Neural cell (in vitro differentiated cells): ENCODE data around the gene HDAC3. TPM values are rescaled to one million over a fixed set of nuclear protein-coding genes. Genes with fewer than 3 reads are reported as not detected.

Experiments
- H2AFZ ChIP-seq: fragments of 200-600, 300-800 bp; sonication (generic), shearing (Covaris generic); 2 replicates; pipeline ENCODE4 v1.6.0; 2014; ENCODE audit warnings: low read depth, mild to moderate bottlenecking, antibody characterized with exemption, low read length, moderate library complexity
- H3F3A ChIP-seq: fragments of 200-600 bp; shearing (Covaris generic); 2 replicates; pipeline ENCODE4 v1.6.1; 2016; ENCODE audit warnings: mild to moderate bottlenecking, moderate library complexity, mixed read lengths, antibody characterized with exemption, low read length; ENCODE audit not compliant: insufficient read depth, poor library complexity, severe bottlenecking
- H3K27ac ChIP-seq: fragments of 200-600, 300-800 bp; sonication (generic), shearing (Covaris generic); 2 replicates; pipeline ENCODE4 v1.5.1; 2014; ENCODE audit warnings: mild to moderate bottlenecking, low read length, moderate library complexity
- H3K27me3 ChIP-seq: fragments of 300-800, 200-600 bp; sonication (generic), shearing (Covaris generic); 2 replicates; pipeline ENCODE4 v1.6.0; 2014; ENCODE audit warnings: mild to moderate bottlenecking, low read depth, low read length, moderate library complexity; ENCODE audit not compliant: insufficient read depth
- H3K36me3 ChIP-seq: fragments of 300-800, 200-600 bp; sonication (generic), shearing (Covaris generic); 2 replicates; pipeline ENCODE4 v1.5.1; 2014; ENCODE audit warnings: mild to moderate bottlenecking, antibody characterized with exemption, low read length, moderate library complexity; ENCODE audit not compliant: insufficient read depth
- H3K4me2 ChIP-seq: fragments of 300-800, 200-600 bp; sonication (generic), shearing (Covaris generic); 2 replicates; pipeline ENCODE4 v1.6.0; 2014; ENCODE audit warnings: mild to moderate bottlenecking, low read length
- H3K4me3 ChIP-seq: fragments of 300-800, 200-600 bp; sonication (generic), shearing (Covaris generic); 2 replicates; pipeline ENCODE4 v1.5.1; 2014; ENCODE audit warnings: mild to moderate bottlenecking, low read length, moderate library complexity
- H3K79me2 ChIP-seq: fragments of 200-600 bp; shearing (Covaris generic); replicated peaks from 2 replicates; pipeline ENCODE4 v1.6.0; 2014; ENCODE audit warnings: mild to moderate bottlenecking, low read length, moderate library complexity; ENCODE audit not compliant: insufficient read depth
- H3K9ac ChIP-seq: fragments of 300-800, 200-600 bp; sonication (generic), shearing (Covaris generic); 2 replicates; pipeline ENCODE4 v1.6.1; 2016; ENCODE audit warnings: mild to moderate bottlenecking, low read length, mixed read lengths
- H3K9me2 ChIP-seq: fragments of 200-600 bp; shearing (Covaris generic); 2 replicates; pipeline ENCODE4 v1.6.1; 2016; ENCODE audit warnings: mild to moderate bottlenecking, low read length, mixed read lengths; ENCODE audit not compliant: insufficient read depth
- H3K9me3 ChIP-seq: fragments of 200-600, 300-800 bp; sonication (generic), shearing (Covaris generic); 2 replicates; pipeline ENCODE4 v1.6.1; 2016; ENCODE audit warnings: mild to moderate bottlenecking, mixed run types, low read length, moderate library complexity, mixed read lengths
- H4K20me1 ChIP-seq: fragments of 200-600 bp; shearing (Covaris generic); 2 replicates; pipeline ENCODE4 v1.6.1; 2016; ENCODE audit warnings: mild to moderate bottlenecking, mixed run types; ENCODE audit not compliant: insufficient read depth
- CTCF ChIP-seq: fragments of 450-650 bp; IDR thresholded peaks from 2 replicates; pipeline ENCODE4 v1.5.1; 2014; ENCODE audit warnings: antibody characterized with exemption, mild to moderate bottlenecking, moderate library complexity; ENCODE audit not compliant: poor library complexity, severe bottlenecking
- EP300 ChIP-seq: fragments of 450-650 bp; conservative IDR thresholded peaks from 2 replicates; pipeline ENCODE4 v1.6.1; 2014; ENCODE audit warnings: antibody characterized with exemption, mild to moderate bottlenecking, moderate library complexity; ENCODE audit not compliant: poor library complexity, severe bottlenecking
- EZH2 ChIP-seq: fragments of 200-600, 300-800 bp; shearing (Covaris generic), sonication (generic); IDR thresholded peaks from 2 replicates; pipeline ENCODE4 v1.6.1; 2014; ENCODE audit warnings: antibody characterized with exemption, low read length, borderline replicate concordance, mild to moderate bottlenecking; ENCODE audit not compliant: insufficient read depth, poor library complexity, severe bottlenecking
- MXI1 ChIP-seq: fragments of 450-650 bp; conservative IDR thresholded peaks from 2 replicates; pipeline ENCODE4 v1.6.1; 2014; ENCODE audit warnings: antibody characterized with exemption, mild to moderate bottlenecking; ENCODE audit not compliant: poor library complexity, severe bottlenecking
- POLR2AphosphoS5 ChIP-seq: IDR thresholded peaks from 2 replicates; pipeline ENCODE4 v1.6.1; 2012
- RAD21 ChIP-seq: fragments of 450-650 bp; conservative IDR thresholded peaks from 2 replicates; pipeline ENCODE4 v1.6.1; 2014; ENCODE audit warnings: antibody characterized with exemption, mild to moderate bottlenecking, moderate library complexity
- REST ChIP-seq: IDR thresholded peaks from 2 replicates; pipeline ENCODE4 v1.6.1; 2012; ENCODE audit warnings: borderline replicate concordance
- SMC3 ChIP-seq: fragments of 450-650 bp; conservative IDR thresholded peaks from 2 replicates; pipeline ENCODE4 v1.6.1; 2014; ENCODE audit warnings: antibody characterized with exemption, mild to moderate bottlenecking, moderate library complexity; ENCODE audit not compliant: poor library complexity
- TAF1 ChIP-seq: IDR thresholded peaks from 2 replicates; pipeline ENCODE4 v1.6.1; 2012; ENCODE audit warnings: low read depth
- polyA plus RNA-seq: library from polyadenylated mRNA; depleted of rRNA; stranded (reverse); fragments of >200 nt; gene quantifications from 2 replicates; pipeline ENCODE4 v1.2.3, GENCODE V29; 2014

Gene HDAC3
- polyA plus RNA-seq, 1 donor from 2014 or later: 115 TPM

- no peak overlapping the region for H3K4me3 ChIP-seq
- no peak overlapping the region for H3K4me2 ChIP-seq
- no peaks in the 10 kb centered on the region for H3K36me3 ChIP-seq
- H3F3A ChIP-seq: no peaks in the 10 kb centered on the region
- no peaks in the 10 kb centered on the region for H3K79me2 ChIP-seq
- no peaks in the 10 kb centered on the region for H3K9me2 ChIP-seq
- no peak for TF ChIP-seq TAF1
- no peak for TF ChIP-seq MXI1
- no peak for TF ChIP-seq POLR2AphosphoS5
- TF ChIP-seq RAD21: no peak
- TF ChIP-seq SMC3: no peak
- no peak for TF ChIP-seq EP300
- no peak for TF ChIP-seq CTCF
- TF ChIP-seq EZH2: no peak
- TF ChIP-seq REST: no peak
- H3K9me3 ChIP-seq: no peaks in the 10 kb centered on the region
- H4K20me1 ChIP-seq: no peaks in the 10 kb centered on the region
- no peak overlapping the region for H3K27ac ChIP-seq
- H3K27me3 ChIP-seq: no peaks in the 10 kb centered on the region
- H3K9ac ChIP-seq: no peak overlapping the region
- no peak overlapping the region for H2AFZ ChIP-seq
Measured at GRCh38 chr5:141681295-141681694, 44.6 kb upstream of the HDAC3 start.

GRCh38 chr5:141680751-141681201, 44.1 kb upstream of the HDAC3 start:
- TF ChIP-seq MXI1: no peak
- TF ChIP-seq RAD21: no peak
- TF ChIP-seq POLR2AphosphoS5: no peak
- TF ChIP-seq TAF1: no peak
- no peak for TF ChIP-seq SMC3
- TF ChIP-seq EZH2: no peak
- Histone ChIP-seq H4K20me1 (no peaks in the 10 kb centered on the region), H3K4me3 (no peak overlapping the region), H3K27ac (no peak overlapping the region), H3K4me2 (no peak overlapping the region), H3K9ac (no peak overlapping the region), H3K9me3 (no peaks in the 10 kb centered on the region), H3F3A (no peaks in the 10 kb centered on the region), H2AFZ (no peak overlapping the region), H3K79me2 (no peaks in the 10 kb centered on the region), H3K27me3 (no peaks in the 10 kb centered on the region), H3K36me3 (no peaks in the 10 kb centered on the region), H3K9me2 (no peaks in the 10 kb centered on the region)
